ENCODE results near the gene UTP3. TPM values are rescaled to one million over a fixed set of nuclear protein-coding genes. Genes with fewer than 3 reads are reported as not detected.
"Not testable (repeated sequence)": the region's sequence is repeated elsewhere in the genome, so short reads cannot be mapped to it uniquely, and the experiment has no call there.

The UTP3 gene
- total RNA-seq, 6 experiments from 2014 or later, result 10.2 to 22.3 (median 14.0) TPM

DNA sequence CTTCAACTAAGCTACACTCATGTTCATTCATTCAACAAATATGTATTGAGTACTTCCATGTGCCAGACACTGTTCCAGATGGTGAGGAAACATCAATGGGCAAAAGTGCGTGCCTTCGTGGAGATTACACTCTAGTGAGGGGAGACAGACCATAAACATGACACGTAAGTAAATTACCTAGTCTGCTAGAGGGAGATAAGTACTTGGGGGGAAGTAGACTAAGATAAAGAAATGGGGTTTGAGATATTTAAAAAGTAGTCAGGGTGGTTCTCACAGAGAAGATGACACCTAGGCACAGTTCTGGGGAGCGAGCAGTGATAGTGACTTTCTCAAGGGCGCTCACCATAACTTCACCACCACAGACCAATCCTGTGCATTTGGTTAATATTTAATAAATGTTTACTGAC, 33.7 kb upstream of the UTP3 start:
- intact Hi-C loops (cut with DNase I), result no loop called here
- no peak overlapping the region for H3K27ac ChIP-seq

DNA sequence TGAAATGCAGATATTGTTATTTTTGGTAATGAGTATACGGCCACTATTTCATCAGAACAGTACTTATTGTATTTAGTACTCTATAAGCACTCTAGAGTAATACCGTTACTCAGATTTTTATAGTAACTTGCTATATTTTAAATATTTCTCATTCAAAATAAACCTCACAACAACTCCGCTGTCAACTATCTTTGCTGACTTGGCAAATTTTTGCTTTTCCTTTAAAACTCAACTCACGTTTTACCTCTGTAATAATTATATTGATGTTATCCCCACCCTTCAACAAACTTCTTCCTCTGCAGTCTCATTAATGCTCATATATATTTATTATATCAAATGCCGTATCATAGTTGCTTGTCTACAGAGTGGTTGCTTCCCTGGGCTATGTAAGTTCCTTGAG, 31.0 kb upstream of the UTP3 start:
- TF ChIP-seq POLR2A (IDR thresholded peaks at IDR 0.05), result no peak
- TF ChIP-seq, protein P1, sequence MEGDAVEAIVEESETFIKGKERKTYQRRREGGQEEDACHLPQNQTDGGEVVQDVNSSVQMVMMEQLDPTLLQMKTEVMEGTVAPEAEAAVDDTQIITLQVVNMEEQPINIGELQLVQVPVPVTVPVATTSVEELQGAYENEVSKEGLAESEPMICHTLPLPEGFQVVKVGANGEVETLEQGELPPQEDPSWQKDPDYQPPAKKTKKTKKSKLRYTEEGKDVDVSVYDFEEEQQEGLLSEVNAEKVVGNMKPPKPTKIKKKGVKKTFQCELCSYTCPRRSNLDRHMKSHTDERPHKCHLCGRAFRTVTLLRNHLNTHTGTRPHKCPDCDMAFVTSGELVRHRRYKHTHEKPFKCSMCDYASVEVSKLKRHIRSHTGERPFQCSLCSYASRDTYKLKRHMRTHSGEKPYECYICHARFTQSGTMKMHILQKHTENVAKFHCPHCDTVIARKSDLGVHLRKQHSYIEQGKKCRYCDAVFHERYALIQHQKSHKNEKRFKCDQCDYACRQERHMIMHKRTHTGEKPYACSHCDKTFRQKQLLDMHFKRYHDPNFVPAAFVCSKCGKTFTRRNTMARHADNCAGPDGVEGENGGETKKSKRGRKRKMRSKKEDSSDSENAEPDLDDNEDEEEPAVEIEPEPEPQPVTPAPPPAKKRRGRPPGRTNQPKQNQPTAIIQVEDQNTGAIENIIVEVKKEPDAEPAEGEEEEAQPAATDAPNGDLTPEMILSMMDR (IDR thresholded peaks at IDR 0.05), result no peak
- H3K9me3 ChIP-seq, result no peaks in the 10 kb centered on the region
- intact Hi-C loops (cut with DNase I), result no loop called here
- H3K4me1 ChIP-seq, result no peaks in the 10 kb centered on the region
- no peak for DNase-seq
- H3K27me3 ChIP-seq, result no peaks in the 10 kb centered on the region
- 70% methylated on average over 5 of the region's 5 CpGs for WGBS (ENCODE audit: insufficient coverage, low coverage, low lambda C conversion rate, missing lambda C conversion rate)
- H3K4me3 ChIP-seq, result no peak overlapping the region
- H3K27ac ChIP-seq, result no peak overlapping the region
- H3K36me3 ChIP-seq, result no peaks in the 10 kb centered on the region
- ATAC-seq, result no peak

More for the DNA sequence above, 33.7 kb upstream of the UTP3 start:
- no peak overlapping the region for H3K4me3 ChIP-seq
- no peaks in the 10 kb centered on the region for H3K4me1 ChIP-seq
- no peak for DNase-seq
- no peaks in the 10 kb centered on the region for H3K27me3 ChIP-seq
- H3K36me3 ChIP-seq, result no peaks in the 10 kb centered on the region
- peak in 2 of 4 donors; percentile 32 to 37 for ATAC-seq
- no peaks in the 10 kb centered on the region for H3K9me3 ChIP-seq
- no peak for TF ChIP-seq POLR2A (IDR thresholded peaks at IDR 0.05)
- TF ChIP-seq, protein P1 (IDR thresholded peaks at IDR 0.05), result no peak
- 56% methylated on average over 5 of the region's 5 CpGs for WGBS (ENCODE audit: insufficient coverage, low coverage, low lambda C conversion rate, missing lambda C conversion rate)

DNA sequence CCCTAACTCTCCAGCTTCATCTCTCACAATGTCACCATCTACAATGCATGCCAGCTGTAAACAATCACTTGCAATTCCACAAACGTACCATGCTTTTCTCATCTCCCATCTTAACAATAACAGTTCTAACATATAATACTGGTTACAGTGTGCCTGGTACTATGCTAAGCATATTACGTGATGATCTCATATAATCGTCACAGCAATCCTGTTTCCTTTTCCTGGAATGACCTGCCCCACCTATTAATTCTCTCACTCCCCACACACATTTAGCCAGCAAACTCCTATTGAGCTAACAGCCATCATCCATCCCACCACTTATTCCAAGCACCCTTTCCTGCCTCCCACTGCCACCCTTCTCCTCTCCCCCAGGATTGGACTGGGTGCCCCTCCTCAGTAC, 29.9 kb upstream of the UTP3 start:
- intact Hi-C loops (cut with DNase I), result no loop called here

DNA sequence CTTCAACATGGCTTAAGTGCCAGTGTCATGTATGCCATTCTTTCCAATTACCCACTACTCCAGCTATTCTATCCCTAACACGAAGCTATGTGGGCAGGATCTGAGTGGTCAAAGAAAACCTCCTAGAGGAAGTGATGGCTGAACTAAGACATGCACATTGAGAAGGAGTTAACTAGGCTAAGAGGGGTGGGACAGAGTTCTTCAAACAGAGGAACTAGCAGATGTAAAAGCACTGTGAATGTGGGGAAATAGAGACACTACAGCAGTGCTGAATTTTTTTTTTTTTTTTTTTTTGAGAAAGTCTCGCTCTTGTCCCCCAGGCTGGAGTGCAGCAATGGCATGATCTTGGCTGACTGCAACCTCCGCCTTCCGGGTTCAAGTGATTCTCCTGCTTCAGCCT, 28.2 kb upstream of the UTP3 start:
- DNase-seq (no peak), ATAC-seq (no peak)
- Histone ChIP-seq H3K27me3 (no peaks in the 10 kb centered on the region), H3K4me3 (no peak overlapping the region), H3K36me3 (no peaks in the 10 kb centered on the region), H3K9me3 (no peaks in the 10 kb centered on the region), H3K27ac (no peak overlapping the region), H3K4me1 (no peaks in the 10 kb centered on the region)
- no peak for TF ChIP-seq POLR2A (IDR thresholded peaks at IDR 0.05)
- TF ChIP-seq, protein P1 (IDR thresholded peaks at IDR 0.05), result no peak
- intact Hi-C loops (cut with DNase I), result no loop called here
- 68% methylated on average over 2 of the region's 4 CpGs for WGBS (ENCODE audit: insufficient coverage, low coverage, low lambda C conversion rate, missing lambda C conversion rate)

More for the DNA sequence above, 29.9 kb upstream of the UTP3 start:
- no peaks in the 10 kb centered on the region for H3K9me3 ChIP-seq
- no peak for DNase-seq
- ATAC-seq, result no peak
- no peak overlapping the region for H3K4me3 ChIP-seq
- H3K36me3 ChIP-seq, result no peaks in the 10 kb centered on the region
- TF ChIP-seq POLR2A (IDR thresholded peaks at IDR 0.05), result no peak
- TF ChIP-seq, protein P1 (IDR thresholded peaks at IDR 0.05), result no peak
- no peaks in the 10 kb centered on the region for H3K4me1 ChIP-seq
- no peaks in the 10 kb centered on the region for H3K27me3 ChIP-seq
- WGBS (ENCODE audit: insufficient coverage, low coverage, low lambda C conversion rate, missing lambda C conversion rate), result 52% methylated on average over 3 of the region's 3 CpGs
- H3K27ac ChIP-seq, result no peak overlapping the region

DNA sequence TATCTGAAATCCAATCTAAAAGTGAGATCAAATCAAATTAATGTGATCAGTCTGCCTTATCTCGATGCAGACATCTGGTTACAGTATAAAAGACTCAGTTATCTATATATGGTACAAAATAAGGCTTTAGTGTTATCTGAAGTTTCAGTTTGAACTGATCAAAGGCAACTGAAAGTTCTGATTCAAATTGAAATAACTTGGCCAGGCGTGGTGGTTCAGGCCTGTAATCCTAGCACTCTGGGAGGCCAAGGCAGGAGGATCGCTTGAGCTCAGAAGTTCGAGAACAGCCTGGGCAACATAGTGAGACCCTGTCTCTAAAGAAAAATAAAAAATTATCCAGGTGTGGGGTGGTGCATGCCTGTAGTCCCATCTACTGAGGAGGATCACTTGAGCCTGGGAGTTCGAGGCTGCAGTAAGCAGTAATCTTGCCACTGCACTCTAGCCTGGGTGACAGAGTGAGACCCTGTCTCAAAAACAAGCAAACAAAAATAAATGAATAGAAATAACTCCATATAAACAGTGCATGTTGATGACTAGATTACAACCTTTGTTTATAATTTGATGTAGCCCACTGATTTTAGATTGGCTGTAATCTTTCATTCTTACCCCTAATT, 26.9 kb upstream of the UTP3 start:
- H3K27me3 ChIP-seq; H3K9me3 ChIP-seq; H3K36me3 ChIP-seq; intact Hi-C loops (cut with DNase I); DNase-seq; H3K4me3 ChIP-seq; H3K27ac ChIP-seq; ATAC-seq; H3K4me1 ChIP-seq: not testable (repeated sequence)
- WGBS (ENCODE audit: insufficient coverage, low coverage, low lambda C conversion rate, missing lambda C conversion rate), result 55% methylated on average over 5 of the region's 5 CpGs
